GM20000 (cell line): Measurements from ENCODE around the gene ZNF398.
A peak's percentile ranks its signal among the peaks of the same experiment; 100 is the strongest.

Experiments used
- DNase-seq: peaks from one replicate; pipeline ENCODE4 v3.0.0; 2012; ENCODE audit warnings: low spot score
- TF ChIP-seq, protein P1 (sequence below): IDR thresholded peaks from 2 replicates; pipeline ENCODE4 v1.5.1; 2012; ENCODE audit warnings: mild to moderate bottlenecking, control low read depth; ENCODE audit errors: extremely low read depth, missing control alignments

Gene ZNF398

GRCh38 chr7:149188637-149189259, 41.5 kb downstream of the ZNF398 start:
- no peak for DNase-seq
- TF ChIP-seq, protein P1, sequence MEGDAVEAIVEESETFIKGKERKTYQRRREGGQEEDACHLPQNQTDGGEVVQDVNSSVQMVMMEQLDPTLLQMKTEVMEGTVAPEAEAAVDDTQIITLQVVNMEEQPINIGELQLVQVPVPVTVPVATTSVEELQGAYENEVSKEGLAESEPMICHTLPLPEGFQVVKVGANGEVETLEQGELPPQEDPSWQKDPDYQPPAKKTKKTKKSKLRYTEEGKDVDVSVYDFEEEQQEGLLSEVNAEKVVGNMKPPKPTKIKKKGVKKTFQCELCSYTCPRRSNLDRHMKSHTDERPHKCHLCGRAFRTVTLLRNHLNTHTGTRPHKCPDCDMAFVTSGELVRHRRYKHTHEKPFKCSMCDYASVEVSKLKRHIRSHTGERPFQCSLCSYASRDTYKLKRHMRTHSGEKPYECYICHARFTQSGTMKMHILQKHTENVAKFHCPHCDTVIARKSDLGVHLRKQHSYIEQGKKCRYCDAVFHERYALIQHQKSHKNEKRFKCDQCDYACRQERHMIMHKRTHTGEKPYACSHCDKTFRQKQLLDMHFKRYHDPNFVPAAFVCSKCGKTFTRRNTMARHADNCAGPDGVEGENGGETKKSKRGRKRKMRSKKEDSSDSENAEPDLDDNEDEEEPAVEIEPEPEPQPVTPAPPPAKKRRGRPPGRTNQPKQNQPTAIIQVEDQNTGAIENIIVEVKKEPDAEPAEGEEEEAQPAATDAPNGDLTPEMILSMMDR, result no peak

- no peak for DNase-seq
- TF ChIP-seq, protein P1, result no peak
These were observed 44.6 kb downstream of the ZNF398 start for GRCh38 chr7:149191851-149192250.

- TF ChIP-seq, protein P1, result no peak
These were observed 47.5 kb downstream of the ZNF398 start for GRCh38 chr7:149194799-149195179.

GRCh38 chr7:149195180-149196150, 48.2 kb downstream of the ZNF398 start, which contains the start of gene ZNF282:
ZNF282 (plus strand) TSS chr7:149195546; CDS start chr7:149195590, 44 bp downstream.
- DNase-seq, result peak; percentile 96
- TF ChIP-seq, protein P1, result peak; percentile 56

More at GRCh38 chr7:149194799-149195179, 47.5 kb downstream of the ZNF398 start:
- no peak for DNase-seq

- TF ChIP-seq, protein P1, result no peak
- DNase-seq, result peak; percentile 29
These were observed 49.0 kb downstream of the ZNF398 start for GRCh38 chr7:149196151-149196704.

DNA sequence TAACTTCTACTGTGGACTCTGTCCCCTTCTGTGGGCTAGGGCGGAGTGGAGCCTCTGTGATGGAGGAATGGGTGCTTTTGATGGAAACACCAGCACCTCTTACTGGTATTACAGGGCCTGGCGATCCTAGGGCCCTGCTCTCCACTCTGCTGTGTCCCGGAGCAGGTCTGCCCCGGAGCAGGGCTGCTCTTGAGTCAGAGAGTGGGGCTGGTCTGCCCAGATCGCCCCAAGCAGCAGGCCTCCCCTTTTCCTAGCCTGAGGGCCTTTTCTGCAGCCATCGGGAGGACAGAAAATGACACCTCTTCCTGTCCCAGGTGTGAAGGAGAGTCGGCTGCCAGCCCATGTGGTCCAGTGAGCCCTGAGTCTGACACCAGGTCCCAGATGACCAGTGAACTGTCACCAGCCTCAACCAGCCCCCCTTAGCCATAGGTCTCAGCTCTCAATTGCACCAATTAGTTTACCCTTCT, 49.5 kb downstream of the ZNF398 start:
- DNase-seq, result peak; percentile 63
- TF ChIP-seq, protein P1, result no peak
